Gastrocnemius medialis (tissue), 4 donors: ENCODE data around the gene TIMM17B. TPM values are rescaled to one million over a fixed set of nuclear protein-coding genes. Genes with fewer than 3 reads are reported as not detected.
"Not testable (repeated sequence)": the region's sequence is repeated elsewhere in the genome, so short reads cannot be mapped to it uniquely, and the experiment has no call there.

ENCODE experiments used
- ATAC-seq, 2 donors: fragments of 150-250 bp; one replicate each; pipeline ENCODE4 v1.9.1; 2016
- DNase-seq, 2 donors: peaks; one replicate each; pipeline ENCODE4 v3.0.0-alpha.2; 2019
- H3K27ac ChIP-seq, 4 donors: fragments of 200-600 bp; sonication (generic); 1 replicate in 1 of 4; 2 replicates in 3 of 4; pipeline ENCODE4 v1.5.1; 2016 to 2018; ENCODE audit warnings: mild to moderate bottlenecking in 2 of 4, moderate library complexity in 1 of 4
- H3K27me3 ChIP-seq, 3 donors: fragments of 200-600 bp; sonication (generic) in 2 of 3; 1 replicate in 1 of 3; 2 replicates in 2 of 3; pipeline versions ENCODE4 v1.5.1 to v1.6.0; 2016 to 2019; ENCODE audit warnings: mild to moderate bottlenecking in 1 of 3, moderate library complexity in 1 of 3
- H3K36me3 ChIP-seq, 2 donors: fragments of 200-600 bp; sonication (generic) in 1 of 2; one replicate each; pipeline ENCODE4 v1.5.1; 2017 to 2018
- H3K4me1 ChIP-seq, 2 donors: fragments of 200-600 bp; sonication (generic) in 1 of 2; one replicate each; pipeline ENCODE4 v1.5.1; 2016 to 2017; ENCODE audit warnings: mild to moderate bottlenecking in 2 of 2
- H3K4me3 ChIP-seq, 4 donors: fragments of 200-600 bp; sonication (generic) in 3 of 4; 1 replicate in 1 of 4; 2 replicates in 3 of 4; pipeline ENCODE4 v1.5.1; 2016 to 2019; ENCODE audit warnings: mild to moderate bottlenecking in 2 of 4
- H3K9me3 ChIP-seq, 3 donors: fragments of 200-600 bp; sonication (generic) in 2 of 3; 1 replicate in 1 of 3; 2 replicates in 2 of 3; pipeline ENCODE4 v1.5.1; 2016 to 2019
- POLR2A ChIP-seq, 2 donors: fragments of 450-650 bp; IDR thresholded peaks; one replicate each; pipeline ENCODE4 v1.6.1; 2017; ENCODE audit warnings: antibody characterized with exemption in 2 of 2, mild to moderate bottlenecking in 2 of 2, moderate library complexity in 2 of 2
- in situ Hi-C, 4 donors: fragments of 200-750 bp; cut with MboI; loops; one replicate each; pipeline versions ENCODE4 v1.15.0 to v1.8.0; 2017; ENCODE audit warnings: low sequenced_read_pairs in 4 of 4
- intact Hi-C: fragments of 100-400 bp; cut with DNase I; formaldehyde crosslinking; loops from one replicate; pipeline ENCODE4 v1.15.1; 2023; ENCODE audit warnings: low total_unique reads
- total RNA-seq, 4 donors: library from RNA; depleted of rRNA; stranded (reverse); fragments of >200 nt; gene quantifications; one replicate each; pipeline versions ENCODE4 v1.1.0 to v1.2.3, GENCODE V29; 2016
- TF ChIP-seq, protein P1 (sequence below), 5 experiments: fragments of 450-650 bp in 3 of 5; fragments of 200-600 bp in 2 of 5; sonication (generic) in 2 of 5; IDR thresholded peaks in 4 of 5; conservative IDR thresholded peaks in 1 of 5; 1 replicate in 4 of 5; 2 replicates in 1 of 5; pipeline ENCODE4 v1.5.1; 2016 to 2019; ENCODE audit warnings: antibody characterized with exemption in 5 of 5, mild to moderate bottlenecking in 3 of 5, moderate library complexity in 3 of 5

The TIMM17B gene
- total RNA-seq, 4 donors from 2014 or later: 53.3 to 103 (median 68.5) TPM

DNA sequence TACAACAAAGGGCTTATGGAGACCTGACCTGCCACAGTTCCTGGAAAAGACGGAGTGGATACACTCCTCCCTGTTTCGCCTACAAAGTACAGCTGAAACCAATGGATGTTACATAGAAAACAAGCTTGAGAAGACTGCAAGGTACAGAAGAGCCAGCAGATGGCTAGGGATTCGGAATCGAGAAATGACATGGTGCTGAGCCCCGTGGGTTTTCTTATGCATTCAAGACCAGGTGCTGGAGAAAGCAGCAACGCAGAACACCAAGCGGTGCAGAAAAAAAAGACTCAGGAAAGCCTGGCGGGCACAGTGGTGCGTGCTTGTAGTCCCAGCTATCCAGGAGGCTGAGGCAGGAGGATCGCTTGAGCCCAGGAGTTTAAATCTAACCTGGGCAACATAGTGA is 13.8 kb downstream of the TIMM17B start:
- Histone ChIP-seq H3K4me3 (no peak overlapping the region), H3K4me1 (no peaks in the 10 kb centered on the region), H3K27me3 (no peaks in the 10 kb centered on the region), H3K36me3 (no peaks in the 10 kb centered on the region), H3K9me3 (no peaks in the 10 kb centered on the region), H3K27ac (no peak overlapping the region)
- ATAC-seq: no peak
- TF ChIP-seq, protein P1, sequence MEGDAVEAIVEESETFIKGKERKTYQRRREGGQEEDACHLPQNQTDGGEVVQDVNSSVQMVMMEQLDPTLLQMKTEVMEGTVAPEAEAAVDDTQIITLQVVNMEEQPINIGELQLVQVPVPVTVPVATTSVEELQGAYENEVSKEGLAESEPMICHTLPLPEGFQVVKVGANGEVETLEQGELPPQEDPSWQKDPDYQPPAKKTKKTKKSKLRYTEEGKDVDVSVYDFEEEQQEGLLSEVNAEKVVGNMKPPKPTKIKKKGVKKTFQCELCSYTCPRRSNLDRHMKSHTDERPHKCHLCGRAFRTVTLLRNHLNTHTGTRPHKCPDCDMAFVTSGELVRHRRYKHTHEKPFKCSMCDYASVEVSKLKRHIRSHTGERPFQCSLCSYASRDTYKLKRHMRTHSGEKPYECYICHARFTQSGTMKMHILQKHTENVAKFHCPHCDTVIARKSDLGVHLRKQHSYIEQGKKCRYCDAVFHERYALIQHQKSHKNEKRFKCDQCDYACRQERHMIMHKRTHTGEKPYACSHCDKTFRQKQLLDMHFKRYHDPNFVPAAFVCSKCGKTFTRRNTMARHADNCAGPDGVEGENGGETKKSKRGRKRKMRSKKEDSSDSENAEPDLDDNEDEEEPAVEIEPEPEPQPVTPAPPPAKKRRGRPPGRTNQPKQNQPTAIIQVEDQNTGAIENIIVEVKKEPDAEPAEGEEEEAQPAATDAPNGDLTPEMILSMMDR (IDR thresholded peaks at IDR 0.05 in 4 of 5, conservative IDR thresholded peaks at IDR 0.05 in 1 of 5): no peak
- TF ChIP-seq POLR2A (IDR thresholded peaks at IDR 0.05): no peak
- in situ Hi-C loops: no loop called here
- intact Hi-C loops: no loop called here
- DNase-seq: no peak

DNA sequence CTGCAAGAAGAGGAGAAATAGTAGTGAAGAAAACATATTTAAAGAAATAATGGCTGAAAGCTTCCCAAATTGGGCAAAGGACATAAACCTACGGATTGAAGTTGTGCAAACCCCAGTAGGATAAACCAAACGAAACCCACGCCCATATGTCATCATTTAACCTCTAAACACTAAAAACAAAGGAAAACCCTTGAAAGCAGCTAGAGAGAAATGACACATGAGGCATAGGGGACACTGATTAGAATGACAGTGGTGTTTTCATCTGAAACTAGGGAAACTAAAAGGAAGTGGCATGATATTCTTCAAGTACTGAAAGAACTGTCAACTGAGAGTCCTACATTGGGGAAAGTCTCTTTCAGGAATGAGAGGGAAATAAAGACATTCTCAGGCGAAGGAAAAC is 20.6 kb downstream of the TIMM17B start:
- ATAC-seq: not testable (repeated sequence)

DNA sequence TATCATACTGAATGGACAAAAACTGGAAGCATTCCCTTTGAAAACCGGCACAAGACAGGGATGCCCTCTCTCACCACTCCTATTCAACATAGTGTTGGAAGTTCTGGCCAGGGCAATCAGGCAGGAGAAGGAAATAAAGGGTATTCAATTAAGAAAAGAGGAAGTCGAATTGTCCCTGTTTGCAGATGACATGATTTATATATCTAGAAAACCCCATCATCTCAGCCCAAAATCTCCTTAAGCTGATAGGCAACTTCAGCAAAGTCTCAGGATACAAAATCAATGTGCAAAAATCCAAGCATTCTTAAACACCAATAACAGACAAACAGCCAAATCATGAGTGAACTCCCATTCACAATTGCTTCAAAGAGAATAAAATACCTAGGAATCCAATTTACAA is 25.6 kb downstream of the TIMM17B start:
- DNase-seq, in situ Hi-C loops, H3K4me3 ChIP-seq, H3K9me3 ChIP-seq, H3K27me3 ChIP-seq, intact Hi-C loops, H3K27ac ChIP-seq, H3K36me3 ChIP-seq, ATAC-seq, H3K4me1 ChIP-seq: not testable (repeated sequence)

More for the DNA sequence above, 20.6 kb downstream of the TIMM17B start:
- H3K4me1 ChIP-seq, DNase-seq, H3K36me3 ChIP-seq, H3K4me3 ChIP-seq, H3K27me3 ChIP-seq, in situ Hi-C loops, H3K27ac ChIP-seq, intact Hi-C loops, H3K9me3 ChIP-seq: not testable (repeated sequence)

DNA sequence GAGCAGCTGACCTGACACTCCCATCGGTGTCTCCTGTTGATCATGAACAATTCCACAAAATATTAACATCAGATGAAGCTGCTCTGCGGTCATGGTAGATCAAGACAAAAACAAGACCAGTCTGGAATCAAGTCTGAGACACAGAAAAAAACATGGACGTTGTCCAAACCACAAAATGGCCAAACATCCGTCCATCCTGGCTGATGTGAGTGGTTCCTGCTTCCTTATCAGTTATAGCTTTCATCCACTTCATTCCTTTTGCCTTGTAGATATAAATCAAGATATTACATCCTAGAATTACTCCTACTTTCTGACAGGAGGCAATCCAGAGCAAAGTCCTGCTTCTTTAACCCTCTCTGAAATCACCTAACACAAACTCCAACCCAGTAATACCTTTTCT is 33.4 kb downstream of the TIMM17B start:
- no peaks in the 10 kb centered on the region for H3K4me1 ChIP-seq
- no peak overlapping the region for H3K27ac ChIP-seq
- DNase-seq (no peak), ATAC-seq (no peak)
- TF ChIP-seq, protein P1 (IDR thresholded peaks at IDR 0.05 in 4 of 5, conservative IDR thresholded peaks at IDR 0.05 in 1 of 5): no peak
- TF ChIP-seq POLR2A (IDR thresholded peaks at IDR 0.05): no peak
- no peaks in the 10 kb centered on the region for H3K27me3 ChIP-seq
- H3K4me3 ChIP-seq: no peak overlapping the region
- intact Hi-C loops (no loop called here), in situ Hi-C loops (no loop called here)
- no peaks in the 10 kb centered on the region for H3K36me3 ChIP-seq
- H3K9me3 ChIP-seq: no peaks in the 10 kb centered on the region

DNA sequence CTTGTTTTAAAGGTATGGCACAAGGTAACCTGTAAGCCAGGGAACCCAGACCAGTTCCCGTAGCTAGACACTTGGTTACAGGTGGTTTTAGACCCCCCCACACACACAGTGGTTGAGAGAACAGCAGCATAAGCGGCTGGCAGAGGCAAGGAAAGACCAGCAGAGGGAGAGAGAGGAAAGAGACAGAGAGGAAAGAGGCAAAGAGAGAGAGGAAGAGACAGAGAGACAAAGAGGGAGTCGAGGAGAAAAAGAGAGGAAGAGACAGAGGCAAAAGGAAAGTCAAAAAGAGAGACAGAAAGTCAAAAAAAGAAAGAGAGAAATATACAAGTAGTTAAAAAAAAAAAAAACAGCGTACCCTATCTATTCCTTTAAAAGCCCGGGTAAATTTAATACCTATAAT is 42.7 kb downstream of the TIMM17B start:
- ATAC-seq (no peak), DNase-seq (no peak)
- Histone ChIP-seq H3K27ac (no peak overlapping the region), H3K9me3 (no peaks in the 10 kb centered on the region), H3K36me3 (no peaks in the 10 kb centered on the region), H3K4me1 (no peaks in the 10 kb centered on the region), H3K27me3 (peaks cover 0 to 5% (median 0%) of the 10 kb centered on the region in 3 donors), H3K4me3 (no peak overlapping the region)
- intact Hi-C loops: no loop called here
- in situ Hi-C loops: no loop called here
- TF ChIP-seq POLR2A (IDR thresholded peaks at IDR 0.05): no peak
- TF ChIP-seq, protein P1 (IDR thresholded peaks at IDR 0.05 in 4 of 5, conservative IDR thresholded peaks at IDR 0.05 in 1 of 5): no peak

DNA sequence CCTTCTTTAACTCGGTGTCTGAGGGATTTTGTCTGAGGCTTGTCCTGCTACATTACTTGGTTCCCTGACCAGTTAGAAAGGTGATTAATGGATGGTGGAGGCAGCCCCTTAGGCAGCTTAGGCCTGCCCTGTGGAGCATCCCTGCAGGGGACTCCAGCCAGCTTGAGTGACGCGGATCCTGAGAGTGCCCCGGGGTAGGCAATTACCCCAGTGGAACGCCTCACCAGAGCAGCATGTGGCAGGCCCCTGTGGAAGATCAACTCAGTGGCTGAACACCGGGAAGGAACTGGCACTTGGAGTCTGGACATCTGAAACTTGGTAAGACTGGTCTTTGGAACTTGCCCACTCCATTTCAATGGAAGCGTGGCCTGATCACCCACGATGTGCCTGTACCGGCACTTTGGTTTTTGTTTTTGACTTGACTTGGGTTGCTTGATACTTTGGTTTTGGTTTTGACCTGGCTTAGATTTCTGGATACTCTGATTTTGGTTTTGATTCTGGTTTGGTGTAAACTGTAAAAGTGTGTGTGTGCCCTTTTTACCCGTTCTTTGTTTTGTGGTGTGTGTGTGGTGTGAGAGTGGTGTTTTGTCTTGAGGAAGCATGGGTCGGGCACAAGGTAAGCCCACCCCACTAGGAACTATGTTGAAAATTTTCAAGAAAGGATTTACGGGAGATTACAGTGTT is 43.3 kb downstream of the TIMM17B start:
- H3K9me3 ChIP-seq, H3K4me3 ChIP-seq, intact Hi-C loops, H3K36me3 ChIP-seq, H3K4me1 ChIP-seq, ATAC-seq, H3K27ac ChIP-seq, H3K27me3 ChIP-seq, in situ Hi-C loops, DNase-seq: not testable (repeated sequence)

DNA sequence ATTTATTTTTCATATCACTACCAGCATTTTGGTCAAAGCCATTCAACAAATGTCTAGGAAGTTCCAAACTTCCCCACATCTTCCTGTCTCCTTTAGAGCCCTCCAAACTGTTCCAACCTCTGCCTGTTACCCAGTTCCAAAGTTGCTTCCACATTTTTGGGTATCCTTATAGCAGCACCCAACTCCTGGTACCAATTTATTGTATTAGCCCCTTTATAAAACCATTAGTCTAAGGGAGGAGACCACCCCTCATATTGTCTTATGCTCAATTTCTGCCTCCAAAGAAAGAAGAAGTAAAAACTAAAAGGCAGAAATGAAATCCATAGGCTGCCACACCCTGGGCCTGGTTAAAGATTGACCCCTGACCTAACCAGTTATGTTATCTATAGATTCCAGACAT is 44.1 kb downstream of the TIMM17B start:
- intact Hi-C loops, in situ Hi-C loops: not testable (repeated sequence)

More for the DNA sequence above, 44.1 kb downstream of the TIMM17B start:
- not testable (repeated sequence) for H3K36me3 ChIP-seq, H3K4me1 ChIP-seq, H3K27me3 ChIP-seq, ATAC-seq, H3K9me3 ChIP-seq, H3K27ac ChIP-seq, H3K4me3 ChIP-seq, DNase-seq
